GM12875 (cell line): Measurements from ENCODE around the gene STON2.
A peak's percentile ranks its signal among the peaks of the same experiment; 100 is the strongest.

Experiments
- H3K4me3 ChIP-seq: one replicate; pipeline ENCODE4 v1.5.1; 2011; ENCODE audit warnings: low read depth, low read length, control low read depth
- TF ChIP-seq, protein P1 (sequence below): IDR thresholded peaks from 2 replicates; pipeline ENCODE4 v1.5.1; 2011; ENCODE audit warnings: low read depth, mild to moderate bottlenecking, control low read depth, inconsistent platforms, low read length, moderate library complexity, borderline replicate concordance; ENCODE audit not compliant: insufficient read depth

The STON2 gene

DNA sequence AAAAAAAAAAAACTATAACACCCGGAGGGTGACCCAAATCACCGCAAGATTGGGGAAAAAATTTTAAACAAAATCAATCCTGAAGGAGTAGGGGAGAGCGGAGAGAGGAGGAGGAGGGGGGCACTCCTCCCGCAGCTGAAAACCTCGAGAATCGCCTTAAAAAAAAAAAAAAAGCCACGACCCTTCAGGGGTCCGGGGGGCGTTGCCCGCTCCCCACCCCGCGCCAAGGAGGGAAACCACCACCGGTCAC is 179.6 kb downstream of the STON2 start:
- peak overlapping the region; percentile 90 for H3K4me3 ChIP-seq
- TF ChIP-seq, protein P1, sequence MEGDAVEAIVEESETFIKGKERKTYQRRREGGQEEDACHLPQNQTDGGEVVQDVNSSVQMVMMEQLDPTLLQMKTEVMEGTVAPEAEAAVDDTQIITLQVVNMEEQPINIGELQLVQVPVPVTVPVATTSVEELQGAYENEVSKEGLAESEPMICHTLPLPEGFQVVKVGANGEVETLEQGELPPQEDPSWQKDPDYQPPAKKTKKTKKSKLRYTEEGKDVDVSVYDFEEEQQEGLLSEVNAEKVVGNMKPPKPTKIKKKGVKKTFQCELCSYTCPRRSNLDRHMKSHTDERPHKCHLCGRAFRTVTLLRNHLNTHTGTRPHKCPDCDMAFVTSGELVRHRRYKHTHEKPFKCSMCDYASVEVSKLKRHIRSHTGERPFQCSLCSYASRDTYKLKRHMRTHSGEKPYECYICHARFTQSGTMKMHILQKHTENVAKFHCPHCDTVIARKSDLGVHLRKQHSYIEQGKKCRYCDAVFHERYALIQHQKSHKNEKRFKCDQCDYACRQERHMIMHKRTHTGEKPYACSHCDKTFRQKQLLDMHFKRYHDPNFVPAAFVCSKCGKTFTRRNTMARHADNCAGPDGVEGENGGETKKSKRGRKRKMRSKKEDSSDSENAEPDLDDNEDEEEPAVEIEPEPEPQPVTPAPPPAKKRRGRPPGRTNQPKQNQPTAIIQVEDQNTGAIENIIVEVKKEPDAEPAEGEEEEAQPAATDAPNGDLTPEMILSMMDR, result no peak

DNA sequence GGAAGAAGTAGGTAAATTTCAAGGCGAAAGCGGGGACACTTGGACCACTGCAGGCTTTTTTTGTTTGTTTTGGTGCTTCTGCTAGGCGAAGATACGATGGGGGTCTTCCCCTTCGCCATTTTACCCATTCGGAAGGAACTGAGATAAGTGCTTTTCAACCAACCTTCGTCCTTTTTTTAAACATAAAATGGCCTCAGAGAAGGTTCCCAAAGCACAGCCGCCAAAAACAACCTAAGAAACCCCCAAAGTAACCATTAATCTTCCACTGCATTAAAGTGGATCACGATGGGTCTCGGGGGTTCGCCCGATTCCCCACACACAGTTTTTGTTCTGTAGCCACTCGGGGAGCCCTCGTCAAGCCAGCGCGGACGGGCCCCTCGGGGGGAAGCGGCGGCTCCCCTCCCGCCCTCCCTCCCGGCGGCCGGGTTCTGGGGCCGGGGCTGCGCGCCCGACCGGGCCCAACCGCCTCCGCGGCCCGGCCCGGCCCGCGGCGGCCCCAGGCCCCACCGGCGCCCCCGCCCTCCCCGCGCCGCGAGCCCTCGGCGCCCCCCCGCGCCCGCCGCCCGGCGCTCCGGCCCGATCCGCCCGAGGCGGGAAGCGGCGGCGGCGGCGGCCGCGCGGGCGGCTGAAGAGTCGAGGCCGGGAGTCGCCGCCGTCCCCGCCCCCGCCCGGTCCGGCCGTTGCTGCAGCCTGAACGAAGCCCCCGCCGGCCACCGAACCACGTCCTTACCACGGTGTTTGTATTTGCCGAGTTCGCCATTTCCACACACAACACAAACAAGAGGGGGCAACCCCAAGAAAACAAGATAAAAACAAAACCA is 180.2 kb downstream of the STON2 start:
- TF ChIP-seq, protein P1, result no peak
- H3K4me3 ChIP-seq, result peak overlapping the region; percentile 90

DNA sequence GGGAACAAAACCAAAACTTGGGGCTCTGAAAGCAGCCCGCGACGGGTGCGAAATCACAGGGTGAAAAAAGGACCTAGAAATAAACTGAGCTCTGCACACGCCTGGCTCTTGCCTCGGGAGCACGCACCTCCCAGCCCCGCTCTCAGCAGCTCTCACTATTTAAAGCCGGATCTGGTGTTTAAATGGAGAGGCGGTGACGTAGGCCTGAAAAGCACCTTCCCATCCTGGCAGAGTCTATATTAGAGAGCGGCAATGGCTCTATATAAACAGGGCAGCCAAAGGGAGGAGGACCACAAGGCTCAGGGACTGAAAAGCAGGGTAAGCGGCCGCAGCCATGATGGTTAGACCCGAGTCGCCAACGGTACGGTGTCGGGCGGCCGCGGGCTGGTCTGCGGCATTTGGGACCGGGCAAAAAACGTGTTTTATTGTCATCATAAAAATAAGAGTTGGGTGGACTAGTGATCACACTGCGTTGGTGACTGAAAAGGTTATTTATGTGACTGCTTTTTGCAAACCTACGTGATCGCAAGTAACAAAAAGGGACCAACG is 180.8 kb downstream of the STON2 start:
- TF ChIP-seq, protein P1, result no peak

DNA sequence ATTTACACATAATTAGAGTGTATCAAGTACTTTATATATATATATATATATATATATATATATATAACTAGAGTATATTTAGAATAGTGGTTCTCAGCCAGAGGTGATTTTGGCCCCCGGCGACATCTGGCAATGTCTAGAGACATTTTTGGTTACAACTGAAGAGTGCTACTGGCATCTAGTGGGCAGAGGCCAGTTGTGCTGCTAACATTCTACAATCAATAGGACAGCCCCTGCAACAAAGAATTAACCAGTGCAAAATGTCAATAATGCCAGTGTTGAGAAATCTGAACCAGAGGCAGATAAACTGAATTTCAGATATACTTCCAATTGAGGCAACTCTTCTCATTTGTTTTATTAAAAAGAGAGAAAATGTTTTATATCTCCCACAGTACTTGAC is 188.3 kb downstream of the STON2 start:
- no peak overlapping the region for H3K4me3 ChIP-seq
- TF ChIP-seq, protein P1, result peak; percentile 40; the same call in 1 of the 2 replicates

More for the DNA sequence above, 180.8 kb downstream of the STON2 start:
- H3K4me3 ChIP-seq, result peak overlapping the region; percentile 90
